ENCODE data around the gene ECI2.
A peak's percentile ranks its signal among the peaks of the same experiment; 100 is the strongest.

- no peak for TF ChIP-seq MYC (IDR thresholded peaks at IDR 0.05; ENCODE audit: low read depth, low read length)
- TF ChIP-seq POLR2A (IDR thresholded peaks at IDR 0.05; ENCODE audit: low read depth, low read length) = peak; percentile 59
- TF ChIP-seq, protein P1, sequence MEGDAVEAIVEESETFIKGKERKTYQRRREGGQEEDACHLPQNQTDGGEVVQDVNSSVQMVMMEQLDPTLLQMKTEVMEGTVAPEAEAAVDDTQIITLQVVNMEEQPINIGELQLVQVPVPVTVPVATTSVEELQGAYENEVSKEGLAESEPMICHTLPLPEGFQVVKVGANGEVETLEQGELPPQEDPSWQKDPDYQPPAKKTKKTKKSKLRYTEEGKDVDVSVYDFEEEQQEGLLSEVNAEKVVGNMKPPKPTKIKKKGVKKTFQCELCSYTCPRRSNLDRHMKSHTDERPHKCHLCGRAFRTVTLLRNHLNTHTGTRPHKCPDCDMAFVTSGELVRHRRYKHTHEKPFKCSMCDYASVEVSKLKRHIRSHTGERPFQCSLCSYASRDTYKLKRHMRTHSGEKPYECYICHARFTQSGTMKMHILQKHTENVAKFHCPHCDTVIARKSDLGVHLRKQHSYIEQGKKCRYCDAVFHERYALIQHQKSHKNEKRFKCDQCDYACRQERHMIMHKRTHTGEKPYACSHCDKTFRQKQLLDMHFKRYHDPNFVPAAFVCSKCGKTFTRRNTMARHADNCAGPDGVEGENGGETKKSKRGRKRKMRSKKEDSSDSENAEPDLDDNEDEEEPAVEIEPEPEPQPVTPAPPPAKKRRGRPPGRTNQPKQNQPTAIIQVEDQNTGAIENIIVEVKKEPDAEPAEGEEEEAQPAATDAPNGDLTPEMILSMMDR (IDR thresholded peaks at IDR 0.05; ENCODE audit: extremely low read depth in 1 of 2, insufficient read depth in 1 of 2, low read depth in 1 of 2, low read length in 2 of 2) = no peak
Measured at GRCh38 chr6:4128748-4129147, 6.6 kb downstream of the ECI2 start.
